ENCODE results near the gene SNX19.

SNX19 gene

DNA sequence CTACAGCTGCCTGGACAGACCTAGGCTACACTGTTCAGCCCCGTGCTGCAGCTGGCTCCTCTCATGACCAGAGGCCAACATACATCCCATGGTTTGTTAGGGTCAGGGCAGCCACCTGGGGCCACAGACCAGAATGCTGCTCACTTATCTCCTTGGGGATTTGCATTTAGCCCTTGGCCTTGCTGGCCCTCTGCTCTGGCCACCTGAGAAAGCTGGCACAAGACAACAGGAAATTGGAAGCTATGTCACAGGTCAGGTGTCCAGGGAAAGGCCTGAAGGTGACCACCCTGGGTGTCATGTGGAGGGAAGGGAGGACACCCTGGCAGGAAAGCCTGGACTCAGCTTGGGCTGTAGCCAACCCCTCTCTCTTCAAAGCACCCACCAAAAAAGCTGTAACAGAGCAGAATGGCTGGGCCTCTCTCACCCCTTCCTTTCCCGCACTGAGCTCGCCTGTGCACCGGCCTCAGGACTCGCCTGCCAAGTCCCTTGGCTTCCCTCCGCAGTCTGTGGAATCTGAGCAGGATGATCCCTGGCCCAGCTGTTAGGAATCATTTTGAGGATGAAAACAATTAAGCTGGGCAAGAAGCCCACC, 86.3 kb downstream of the SNX19 start:
- TF ChIP-seq SPI1 (IDR thresholded peaks at IDR 0.05; ENCODE audit: borderline replicate concordance, low read depth) = no peak
- no peak for TF ChIP-seq POLR2AphosphoS5 (IDR thresholded peaks at IDR 0.05; ENCODE audit: low read depth)
- TF ChIP-seq GABPA (IDR thresholded peaks at IDR 0.05; ENCODE audit: low read depth) = no peak
- TF ChIP-seq, protein P1, sequence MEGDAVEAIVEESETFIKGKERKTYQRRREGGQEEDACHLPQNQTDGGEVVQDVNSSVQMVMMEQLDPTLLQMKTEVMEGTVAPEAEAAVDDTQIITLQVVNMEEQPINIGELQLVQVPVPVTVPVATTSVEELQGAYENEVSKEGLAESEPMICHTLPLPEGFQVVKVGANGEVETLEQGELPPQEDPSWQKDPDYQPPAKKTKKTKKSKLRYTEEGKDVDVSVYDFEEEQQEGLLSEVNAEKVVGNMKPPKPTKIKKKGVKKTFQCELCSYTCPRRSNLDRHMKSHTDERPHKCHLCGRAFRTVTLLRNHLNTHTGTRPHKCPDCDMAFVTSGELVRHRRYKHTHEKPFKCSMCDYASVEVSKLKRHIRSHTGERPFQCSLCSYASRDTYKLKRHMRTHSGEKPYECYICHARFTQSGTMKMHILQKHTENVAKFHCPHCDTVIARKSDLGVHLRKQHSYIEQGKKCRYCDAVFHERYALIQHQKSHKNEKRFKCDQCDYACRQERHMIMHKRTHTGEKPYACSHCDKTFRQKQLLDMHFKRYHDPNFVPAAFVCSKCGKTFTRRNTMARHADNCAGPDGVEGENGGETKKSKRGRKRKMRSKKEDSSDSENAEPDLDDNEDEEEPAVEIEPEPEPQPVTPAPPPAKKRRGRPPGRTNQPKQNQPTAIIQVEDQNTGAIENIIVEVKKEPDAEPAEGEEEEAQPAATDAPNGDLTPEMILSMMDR (IDR thresholded peaks at IDR 0.05; ENCODE audit: insufficient read depth, low read length) = no peak
- TF ChIP-seq, protein P2, sequence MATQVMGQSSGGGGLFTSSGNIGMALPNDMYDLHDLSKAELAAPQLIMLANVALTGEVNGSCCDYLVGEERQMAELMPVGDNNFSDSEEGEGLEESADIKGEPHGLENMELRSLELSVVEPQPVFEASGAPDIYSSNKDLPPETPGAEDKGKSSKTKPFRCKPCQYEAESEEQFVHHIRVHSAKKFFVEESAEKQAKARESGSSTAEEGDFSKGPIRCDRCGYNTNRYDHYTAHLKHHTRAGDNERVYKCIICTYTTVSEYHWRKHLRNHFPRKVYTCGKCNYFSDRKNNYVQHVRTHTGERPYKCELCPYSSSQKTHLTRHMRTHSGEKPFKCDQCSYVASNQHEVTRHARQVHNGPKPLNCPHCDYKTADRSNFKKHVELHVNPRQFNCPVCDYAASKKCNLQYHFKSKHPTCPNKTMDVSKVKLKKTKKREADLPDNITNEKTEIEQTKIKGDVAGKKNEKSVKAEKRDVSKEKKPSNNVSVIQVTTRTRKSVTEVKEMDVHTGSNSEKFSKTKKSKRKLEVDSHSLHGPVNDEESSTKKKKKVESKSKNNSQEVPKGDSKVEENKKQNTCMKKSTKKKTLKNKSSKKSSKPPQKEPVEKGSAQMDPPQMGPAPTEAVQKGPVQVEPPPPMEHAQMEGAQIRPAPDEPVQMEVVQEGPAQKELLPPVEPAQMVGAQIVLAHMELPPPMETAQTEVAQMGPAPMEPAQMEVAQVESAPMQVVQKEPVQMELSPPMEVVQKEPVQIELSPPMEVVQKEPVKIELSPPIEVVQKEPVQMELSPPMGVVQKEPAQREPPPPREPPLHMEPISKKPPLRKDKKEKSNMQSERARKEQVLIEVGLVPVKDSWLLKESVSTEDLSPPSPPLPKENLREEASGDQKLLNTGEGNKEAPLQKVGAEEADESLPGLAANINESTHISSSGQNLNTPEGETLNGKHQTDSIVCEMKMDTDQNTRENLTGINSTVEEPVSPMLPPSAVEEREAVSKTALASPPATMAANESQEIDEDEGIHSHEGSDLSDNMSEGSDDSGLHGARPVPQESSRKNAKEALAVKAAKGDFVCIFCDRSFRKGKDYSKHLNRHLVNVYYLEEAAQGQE (IDR thresholded peaks at IDR 0.05; ENCODE audit: insufficient replicate concordance, low read depth) = no peak
- H3K27me3 ChIP-seq (ENCODE audit: insufficient read depth, poor library complexity, severe bottlenecking) = peaks cover 5% of the 10 kb centered on the region
- DNase-seq (ENCODE audit: low read depth in 1 of 2, low spot score in 1 of 2) = no peak
- no peak overlapping the region for H3K27ac ChIP-seq (replicated peaks)
- no peak overlapping the region for H3K4me3 ChIP-seq (replicated peaks; ENCODE audit: insufficient read depth, low read length)

DNA sequence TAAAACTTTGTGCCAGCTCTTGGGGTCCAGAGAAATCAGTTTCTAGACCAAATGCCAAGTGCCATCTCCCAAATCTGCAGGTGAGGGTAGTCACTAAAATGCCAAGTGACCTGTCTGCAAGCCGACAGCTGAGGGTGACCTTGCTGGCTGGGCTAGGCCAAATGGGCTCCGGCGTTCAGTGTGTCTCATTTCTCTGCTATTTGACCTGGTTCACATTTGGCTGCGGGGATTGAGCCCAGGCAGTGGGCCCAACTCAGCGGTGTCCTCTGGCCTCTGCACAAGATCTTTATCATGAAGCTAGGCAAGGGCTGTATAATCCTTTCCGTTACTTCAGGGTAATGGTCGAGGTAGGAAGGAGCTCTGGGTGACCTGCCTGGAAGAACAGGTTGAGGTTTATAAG, 87.5 kb downstream of the SNX19 start:
- no peak overlapping the region for H3K4me3 ChIP-seq (replicated peaks; ENCODE audit: insufficient read depth, low read length)
- TF ChIP-seq SPI1 (IDR thresholded peaks at IDR 0.05; ENCODE audit: borderline replicate concordance, low read depth) = no peak
- no peak for TF ChIP-seq POLR2AphosphoS5 (IDR thresholded peaks at IDR 0.05; ENCODE audit: low read depth)
- TF ChIP-seq, protein P1 (IDR thresholded peaks at IDR 0.05; ENCODE audit: insufficient read depth, low read length) = no peak
- no peak for TF ChIP-seq GABPA (IDR thresholded peaks at IDR 0.05; ENCODE audit: low read depth)
- TF ChIP-seq, protein P2 (IDR thresholded peaks at IDR 0.05; ENCODE audit: insufficient replicate concordance, low read depth) = no peak
- H3K27me3 ChIP-seq (ENCODE audit: insufficient read depth, poor library complexity, severe bottlenecking) = peaks cover 2% of the 10 kb centered on the region
- H3K27ac ChIP-seq (replicated peaks) = no peak overlapping the region
- no peak for DNase-seq (ENCODE audit: low read depth in 1 of 2, low spot score in 1 of 2)

DNA sequence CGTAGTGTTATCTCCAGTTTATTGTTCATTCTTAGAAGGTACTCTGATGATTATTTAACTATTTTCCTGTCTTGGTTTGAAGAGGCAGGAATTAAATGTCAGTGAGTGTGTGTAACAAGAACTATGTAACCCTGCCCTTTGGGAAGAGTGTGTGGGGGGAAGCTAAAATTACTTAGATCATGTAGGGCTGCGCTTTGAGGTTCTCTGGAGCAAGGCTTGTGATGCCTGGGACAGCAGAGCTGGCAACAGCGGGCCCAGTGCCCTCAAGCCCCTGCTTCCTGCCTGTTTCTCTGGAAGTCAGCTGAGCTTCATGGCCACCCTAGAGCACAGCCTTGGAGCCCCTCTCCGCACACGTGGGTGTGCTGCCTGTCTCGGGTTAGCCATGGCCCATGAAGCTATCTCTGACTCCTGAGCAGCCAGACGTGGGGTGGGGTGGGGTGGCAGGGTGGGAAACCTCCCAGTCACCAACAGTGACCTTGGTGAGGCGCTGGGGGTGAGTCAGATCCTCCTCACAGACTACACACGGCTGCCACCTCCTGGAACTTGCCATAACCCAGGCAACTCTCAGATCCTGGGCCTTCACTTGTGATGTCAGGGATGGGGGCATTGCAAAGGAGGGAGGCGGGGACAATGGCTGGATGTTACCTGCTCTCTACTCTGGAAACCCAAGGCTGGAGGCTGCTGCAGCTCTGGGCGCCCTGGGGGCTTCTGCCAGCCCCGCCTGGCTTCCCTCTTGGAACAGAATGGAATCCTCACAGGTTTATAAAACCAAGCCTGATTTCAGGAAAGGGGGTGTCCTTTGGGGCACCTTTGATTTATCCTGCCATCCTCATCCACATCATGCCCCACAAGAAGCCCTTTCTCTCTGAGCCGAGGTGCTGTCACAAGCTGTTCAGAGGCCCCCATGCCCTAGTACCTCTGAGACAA, 88.6 kb downstream of the SNX19 start:
- DNase-seq (ENCODE audit: low read depth in 1 of 2, low spot score in 1 of 2) = no peak
- TF ChIP-seq, protein P1 (IDR thresholded peaks at IDR 0.05; ENCODE audit: insufficient read depth, low read length) = no peak
- TF ChIP-seq POLR2AphosphoS5 (IDR thresholded peaks at IDR 0.05; ENCODE audit: low read depth) = no peak
- no peak for TF ChIP-seq GABPA (IDR thresholded peaks at IDR 0.05; ENCODE audit: low read depth)
- TF ChIP-seq SPI1 (IDR thresholded peaks at IDR 0.05; ENCODE audit: borderline replicate concordance, low read depth) = no peak
- TF ChIP-seq, protein P2 (IDR thresholded peaks at IDR 0.05; ENCODE audit: insufficient replicate concordance, low read depth) = no peak
- H3K27ac ChIP-seq (replicated peaks) = no peak overlapping the region

More for the DNA sequence above, 88.6 kb downstream of the SNX19 start:
- Histone ChIP-seq H3K27me3 (ENCODE audit: insufficient read depth, poor library complexity, severe bottlenecking) (no peaks in the 10 kb centered on the region), H3K4me3 (replicated peaks; ENCODE audit: insufficient read depth, low read length) (no peak overlapping the region)
